ENCODE data around the gene PGM3.

The PGM3 gene

DNA sequence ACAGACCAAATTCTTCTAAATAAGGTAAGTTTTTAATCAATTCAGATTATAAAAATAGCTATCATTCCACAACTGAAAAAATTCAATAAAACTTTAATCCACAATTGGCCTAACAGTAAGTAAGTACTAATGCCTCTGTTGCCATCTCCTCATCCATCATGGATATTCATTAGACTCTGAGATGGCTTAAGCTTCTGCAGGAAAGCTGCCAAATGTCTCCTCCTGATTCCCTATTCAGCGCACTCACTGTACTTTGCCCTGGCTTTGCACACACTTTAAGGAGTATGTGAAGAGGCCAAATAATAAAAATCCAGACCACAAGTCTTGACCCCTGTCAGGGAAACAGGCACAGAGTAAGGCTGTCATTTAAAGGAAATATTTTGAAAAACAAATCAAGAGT lies 23.6 kb downstream of the PGM3 start:
- TF ChIP-seq, protein P1, sequence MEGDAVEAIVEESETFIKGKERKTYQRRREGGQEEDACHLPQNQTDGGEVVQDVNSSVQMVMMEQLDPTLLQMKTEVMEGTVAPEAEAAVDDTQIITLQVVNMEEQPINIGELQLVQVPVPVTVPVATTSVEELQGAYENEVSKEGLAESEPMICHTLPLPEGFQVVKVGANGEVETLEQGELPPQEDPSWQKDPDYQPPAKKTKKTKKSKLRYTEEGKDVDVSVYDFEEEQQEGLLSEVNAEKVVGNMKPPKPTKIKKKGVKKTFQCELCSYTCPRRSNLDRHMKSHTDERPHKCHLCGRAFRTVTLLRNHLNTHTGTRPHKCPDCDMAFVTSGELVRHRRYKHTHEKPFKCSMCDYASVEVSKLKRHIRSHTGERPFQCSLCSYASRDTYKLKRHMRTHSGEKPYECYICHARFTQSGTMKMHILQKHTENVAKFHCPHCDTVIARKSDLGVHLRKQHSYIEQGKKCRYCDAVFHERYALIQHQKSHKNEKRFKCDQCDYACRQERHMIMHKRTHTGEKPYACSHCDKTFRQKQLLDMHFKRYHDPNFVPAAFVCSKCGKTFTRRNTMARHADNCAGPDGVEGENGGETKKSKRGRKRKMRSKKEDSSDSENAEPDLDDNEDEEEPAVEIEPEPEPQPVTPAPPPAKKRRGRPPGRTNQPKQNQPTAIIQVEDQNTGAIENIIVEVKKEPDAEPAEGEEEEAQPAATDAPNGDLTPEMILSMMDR (IDR thresholded peaks at IDR 0.05; ENCODE audit: extremely low read depth, insufficient read depth, missing control alignments), result no peak
- in situ Hi-C loops (cut with MboI; ENCODE audit: low pct_unique_long_range_greater_than_20kb, low sequenced_read_pairs, unreplicated experiment), result no loop called here
- DNase-seq (ENCODE audit: low spot score), result no peak

DNA sequence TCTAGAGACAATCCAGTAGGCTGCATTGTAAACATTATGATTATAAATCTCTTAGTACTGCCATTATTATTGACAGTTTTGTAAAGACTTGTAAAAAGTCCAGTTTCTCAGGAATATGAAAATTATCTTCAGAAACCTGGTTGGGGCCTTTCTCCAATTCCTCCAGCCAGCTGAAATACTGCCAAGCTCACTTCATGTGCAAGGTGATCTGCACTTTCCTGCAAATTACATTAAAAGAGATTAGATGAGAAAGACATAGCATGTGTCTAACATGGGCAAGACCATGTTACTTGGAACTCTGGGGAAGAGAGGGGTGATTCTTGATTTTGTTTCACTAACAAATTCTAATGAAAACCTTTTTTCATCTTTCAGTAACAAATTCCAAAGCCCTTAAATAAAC lies 24.0 kb downstream of the PGM3 start:
- DNase-seq (ENCODE audit: low spot score), result no peak
- in situ Hi-C loops (cut with MboI; ENCODE audit: low pct_unique_long_range_greater_than_20kb, low sequenced_read_pairs, unreplicated experiment), result no loop called here
- TF ChIP-seq, protein P1 (IDR thresholded peaks at IDR 0.05; ENCODE audit: extremely low read depth, insufficient read depth, missing control alignments), result no peak

DNA sequence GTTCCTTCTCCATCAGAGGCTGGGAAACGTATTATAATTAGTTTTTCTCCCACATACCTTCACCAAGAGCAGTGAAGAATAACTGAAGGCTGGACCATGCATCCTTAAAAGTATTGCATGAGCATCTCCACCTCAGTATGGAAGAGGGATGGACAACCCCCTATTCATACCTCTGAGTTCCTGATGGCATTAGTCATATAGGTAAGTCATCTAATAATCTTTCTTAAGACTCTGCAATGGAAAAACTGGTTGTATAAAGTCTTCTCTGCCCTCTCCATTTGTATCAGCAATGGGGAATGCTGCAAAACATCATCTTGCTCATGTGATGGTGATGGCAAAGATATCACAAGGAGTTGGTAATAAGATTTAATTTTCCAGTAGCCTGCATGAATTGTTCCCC lies 24.5 kb downstream of the PGM3 start:
- DNase-seq (ENCODE audit: low spot score), result no peak
- in situ Hi-C loops (cut with MboI; ENCODE audit: low pct_unique_long_range_greater_than_20kb, low sequenced_read_pairs, unreplicated experiment), result no loop called here
- TF ChIP-seq, protein P1 (IDR thresholded peaks at IDR 0.05; ENCODE audit: extremely low read depth, insufficient read depth, missing control alignments), result no peak

DNA sequence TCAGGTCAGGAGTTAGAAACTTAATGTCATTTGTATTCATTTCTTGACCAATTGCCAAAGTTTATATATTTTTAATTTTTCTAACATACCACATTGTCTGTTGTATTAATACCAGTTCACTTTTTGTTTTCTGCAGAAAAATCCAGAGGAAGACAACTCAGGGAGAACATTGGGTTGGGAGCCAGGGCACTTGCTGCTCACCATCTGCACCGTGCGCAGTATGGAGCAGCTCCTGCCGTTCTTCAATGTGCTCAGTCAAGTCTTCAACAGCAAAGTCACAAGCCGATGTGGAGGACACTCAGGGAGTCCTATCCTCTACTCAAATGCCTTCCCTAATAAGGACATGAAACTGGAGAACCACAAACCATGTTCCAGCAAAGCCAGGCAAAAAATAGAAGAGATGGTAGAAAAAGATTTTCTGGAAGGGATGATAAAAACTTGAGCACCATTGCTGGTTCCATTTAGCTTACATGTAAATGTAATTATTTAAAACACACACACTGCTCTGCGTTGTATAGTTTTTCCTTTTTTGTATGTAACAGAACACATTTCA lies 25.3 kb downstream of the PGM3 start:
- DNase-seq (ENCODE audit: low spot score), result no peak
- TF ChIP-seq, protein P1 (IDR thresholded peaks at IDR 0.05; ENCODE audit: extremely low read depth, insufficient read depth, missing control alignments), result no peak
- in situ Hi-C loops (cut with MboI; ENCODE audit: low pct_unique_long_range_greater_than_20kb, low sequenced_read_pairs, unreplicated experiment), result no loop called here

DNA sequence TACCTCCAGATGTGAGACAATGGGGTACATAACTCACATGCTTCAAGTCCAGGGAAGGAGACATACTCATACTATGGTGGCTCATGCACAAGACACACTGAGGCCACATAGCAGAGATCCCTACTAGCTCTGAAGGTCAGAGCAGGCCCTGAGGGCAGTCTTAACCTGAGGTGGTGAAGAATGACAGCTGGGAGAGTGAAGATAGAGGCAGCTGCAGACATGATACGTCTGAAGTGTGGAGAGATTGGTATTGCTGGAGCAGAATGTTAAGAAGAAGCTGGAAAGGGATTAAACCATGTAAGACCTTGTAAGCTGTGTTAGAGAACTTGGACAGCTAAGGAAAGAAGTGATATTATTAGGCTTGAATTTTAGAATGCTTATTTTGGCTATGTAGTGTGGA lies 32.9 kb downstream of the PGM3 start:
- TF ChIP-seq, protein P1 (IDR thresholded peaks at IDR 0.05; ENCODE audit: extremely low read depth, insufficient read depth, missing control alignments), result no peak
- in situ Hi-C loops (cut with MboI; ENCODE audit: low pct_unique_long_range_greater_than_20kb, low sequenced_read_pairs, unreplicated experiment), result no loop called here

DNA sequence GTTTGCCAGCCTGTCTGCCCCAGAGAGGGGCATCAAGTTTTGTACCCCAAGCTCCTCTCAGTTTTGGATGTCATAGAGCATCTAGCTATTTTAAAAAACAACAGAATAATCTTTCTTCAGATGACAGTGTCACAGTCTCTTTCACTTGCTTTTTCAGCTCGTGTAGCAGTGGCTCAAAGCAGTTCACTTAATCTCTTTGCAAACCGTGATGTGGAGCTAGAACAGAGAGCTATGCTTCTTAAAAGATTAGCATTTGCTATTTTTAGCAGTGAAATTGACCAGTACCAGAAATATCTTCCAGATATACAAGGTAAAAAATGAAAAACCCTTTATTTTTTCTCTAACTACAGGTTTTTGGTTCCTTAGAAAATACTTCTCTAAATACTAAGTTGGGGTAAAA lies 37.3 kb downstream of the PGM3 start:
- in situ Hi-C loops (cut with MboI; ENCODE audit: low pct_unique_long_range_greater_than_20kb, low sequenced_read_pairs, unreplicated experiment), result no loop called here
- no peak for DNase-seq (ENCODE audit: low spot score)
- TF ChIP-seq, protein P1 (IDR thresholded peaks at IDR 0.05; ENCODE audit: extremely low read depth, insufficient read depth, missing control alignments), result no peak

More for the DNA sequence above, 32.9 kb downstream of the PGM3 start:
- no peak for DNase-seq (ENCODE audit: low spot score)
